ENCODE results near the gene TM4SF5. TPM values are rescaled to one million over a fixed set of nuclear protein-coding genes. Genes with fewer than 3 reads are reported as not detected.

Gene TM4SF5
- total and polyA plus RNA-seq, 2 donors, result 0.18 TPM; not detected in 1

DNA sequence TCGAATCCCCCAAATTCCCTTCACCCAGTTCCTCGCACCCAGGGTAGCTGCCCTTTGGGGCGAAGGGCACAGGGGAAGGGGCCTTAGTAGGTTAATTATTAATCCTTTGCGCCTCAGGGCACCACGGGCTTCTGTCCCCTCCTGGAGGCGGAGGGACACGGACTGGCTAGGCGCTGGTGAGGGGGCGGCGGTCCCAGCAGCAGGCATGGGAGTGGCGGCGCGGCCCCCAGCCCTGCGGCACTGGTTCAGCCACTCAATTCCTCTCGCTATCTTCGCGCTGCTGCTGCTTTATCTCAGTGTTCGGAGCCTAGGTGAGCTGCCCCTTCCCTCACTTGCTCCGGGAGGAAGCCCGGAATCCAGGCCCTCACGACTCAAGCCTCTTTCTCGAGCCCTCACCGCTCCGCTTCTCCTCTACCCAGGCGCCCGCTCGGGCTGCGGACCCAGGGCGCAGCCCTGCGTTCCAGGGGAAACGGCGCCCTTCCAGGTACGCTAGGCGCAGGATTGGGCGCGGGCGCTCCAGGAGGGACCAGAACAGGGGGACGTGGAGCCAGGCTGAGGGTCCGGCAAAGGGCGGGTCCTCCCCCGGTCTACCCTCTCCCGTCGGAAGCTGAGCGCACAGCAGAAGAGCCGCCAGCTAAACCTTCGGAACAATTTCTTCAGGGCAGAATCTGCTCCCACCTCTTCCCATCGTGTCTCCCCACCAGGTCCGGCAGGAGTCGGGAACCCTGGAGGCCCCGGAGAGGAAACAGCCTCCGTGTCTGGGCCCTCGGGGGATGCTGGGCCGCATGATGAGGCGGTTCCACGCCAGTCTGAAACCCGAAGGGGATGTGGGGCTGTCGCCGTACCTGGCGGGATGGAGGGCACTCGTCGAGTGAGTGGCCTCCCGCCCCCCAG lies 17.4 kb downstream of the TM4SF5 start, which contains the start of gene GLTPD2:
GLTPD2 (plus strand) TSS at position 158 of the 894 bp plus-strand sequence; CDS start at position 206, 48 bp downstream.
- no peak for DNase-seq (ENCODE audit: extremely low spot score)
- peak within 1 kb of the TSS; percentile 57 for H3K4me3 ChIP-seq (ENCODE audit: low read depth, low read length)
- H3K4me1 ChIP-seq (ENCODE audit: insufficient read depth), result no peaks in the 10 kb centered on the region
- H3K36me3 ChIP-seq (ENCODE audit: insufficient read depth), result no peaks in the 10 kb centered on the region
- WGBS, result 34% methylated on average over 62 of the region's 62 CpGs
- peak within 1 kb of the TSS; percentile 94 for H3K27ac ChIP-seq (ENCODE audit: low read depth)

DNA sequence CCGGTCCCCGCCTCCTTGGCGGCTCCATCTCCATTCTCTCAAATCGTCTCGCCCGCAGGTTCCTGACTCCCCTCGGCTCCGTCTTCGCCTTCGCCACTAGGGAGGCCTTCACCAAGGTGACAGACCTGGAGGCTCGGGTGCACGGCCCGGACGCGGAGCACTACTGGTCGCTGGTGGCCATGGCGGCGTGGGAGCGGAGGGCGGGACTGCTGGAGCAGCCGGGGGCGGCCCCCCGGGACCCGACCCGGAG lies 17.9 kb downstream of the TM4SF5 start:
- under 1% methylated on average over 25 of the region's 25 CpGs for WGBS
- Histone ChIP-seq H3K4me1 (ENCODE audit: insufficient read depth) (no peaks in the 10 kb centered on the region), H3K36me3 (ENCODE audit: insufficient read depth) (no peaks in the 10 kb centered on the region), H3K4me3 (ENCODE audit: low read depth, low read length) (peak overlapping the region; percentile 57), H3K27ac (ENCODE audit: low read depth) (peak overlapping the region; percentile 94)
- DNase-seq (ENCODE audit: extremely low spot score), result no peak

DNA sequence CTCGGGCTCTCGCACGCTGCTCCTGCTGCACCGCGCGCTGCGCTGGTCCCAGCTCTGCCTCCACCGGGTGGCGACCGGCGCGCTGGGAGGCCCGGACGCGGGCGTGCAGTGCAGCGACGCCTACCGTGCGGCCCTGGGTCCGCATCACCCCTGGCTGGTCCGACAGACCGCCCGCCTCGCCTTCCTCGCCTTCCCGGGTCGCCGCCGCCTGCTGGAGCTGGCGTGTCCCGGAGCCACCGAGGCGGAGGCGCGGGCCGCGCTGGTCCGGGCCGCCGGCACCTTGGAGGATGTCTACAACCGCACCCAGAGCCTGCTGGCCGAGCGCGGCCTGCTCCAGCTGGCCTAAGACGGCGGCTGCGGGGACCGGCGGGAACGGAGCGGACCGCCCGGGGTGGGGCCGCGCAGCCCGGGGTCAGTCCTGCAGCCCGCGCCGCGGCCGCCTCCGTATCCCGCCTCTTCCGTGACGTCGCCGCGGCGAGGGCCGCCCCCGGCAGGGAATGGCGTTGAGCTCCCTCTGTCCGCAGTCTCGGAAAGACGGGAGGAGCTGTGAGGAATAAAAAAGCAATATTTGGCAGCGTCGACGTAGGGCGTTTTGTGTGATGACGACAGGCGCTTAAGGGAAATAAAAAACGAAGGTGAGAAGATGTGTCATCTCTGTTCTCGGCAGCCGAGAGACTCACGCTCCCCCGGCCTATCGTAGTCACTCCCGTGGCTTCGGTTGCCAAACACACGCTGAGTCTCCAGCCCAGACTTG lies 18.4 kb downstream of the TM4SF5 start:
- Histone ChIP-seq H3K36me3 (ENCODE audit: insufficient read depth) (no peaks in the 10 kb centered on the region), H3K4me1 (ENCODE audit: insufficient read depth) (no peaks in the 10 kb centered on the region), H3K27ac (ENCODE audit: low read depth) (peak overlapping the region; percentile 94), H3K4me3 (ENCODE audit: low read depth, low read length) (peak overlapping the region; percentile 57)
- under 1% methylated on average over 91 of the region's 91 CpGs for WGBS
- peak; percentile 70 for DNase-seq (ENCODE audit: extremely low spot score)

- Histone ChIP-seq H3K36me3 (ENCODE audit: insufficient read depth) (no peaks in the 10 kb centered on the region), H3K4me1 (ENCODE audit: insufficient read depth) (no peaks in the 10 kb centered on the region), H3K27ac (ENCODE audit: low read depth) (peak overlapping the region; percentile 94), H3K4me3 (ENCODE audit: low read depth, low read length) (peak overlapping the region; percentile 57)
- WGBS, result 32% methylated on average over 7 of the region's 7 CpGs
- DNase-seq (ENCODE audit: extremely low spot score), result no peak
These were observed 19.0 kb downstream of the TM4SF5 start for GRCh38 chr17:4790705-4791088.

- WGBS, result 96% methylated on average over 1 of the region's 1 CpG
- H3K27ac ChIP-seq (ENCODE audit: low read depth), result no peak overlapping the region
- DNase-seq (ENCODE audit: extremely low spot score), result no peak
- no peak overlapping the region for H3K4me3 ChIP-seq (ENCODE audit: low read depth, low read length)
- no peaks in the 10 kb centered on the region for H3K4me1 ChIP-seq (ENCODE audit: insufficient read depth)
- peaks cover 3% of the 10 kb centered on the region for H3K36me3 ChIP-seq (ENCODE audit: insufficient read depth)
These were observed 23.5 kb downstream of the TM4SF5 start for GRCh38 chr17:4795168-4795567.

- H3K4me1 ChIP-seq (ENCODE audit: insufficient read depth), result no peaks in the 10 kb centered on the region
- peak overlapping the region; percentile 65 for H3K27ac ChIP-seq (ENCODE audit: low read depth)
- peak overlapping the region; percentile 59 for H3K4me3 ChIP-seq (ENCODE audit: low read depth, low read length)
- peaks cover 3% of the 10 kb centered on the region for H3K36me3 ChIP-seq (ENCODE audit: insufficient read depth)
- DNase-seq (ENCODE audit: extremely low spot score), result no peak
- under 1% methylated on average over 7 of the region's 7 CpGs for WGBS
These were observed 24.9 kb downstream of the TM4SF5 start for GRCh38 chr17:4796552-4796920.

DNA sequence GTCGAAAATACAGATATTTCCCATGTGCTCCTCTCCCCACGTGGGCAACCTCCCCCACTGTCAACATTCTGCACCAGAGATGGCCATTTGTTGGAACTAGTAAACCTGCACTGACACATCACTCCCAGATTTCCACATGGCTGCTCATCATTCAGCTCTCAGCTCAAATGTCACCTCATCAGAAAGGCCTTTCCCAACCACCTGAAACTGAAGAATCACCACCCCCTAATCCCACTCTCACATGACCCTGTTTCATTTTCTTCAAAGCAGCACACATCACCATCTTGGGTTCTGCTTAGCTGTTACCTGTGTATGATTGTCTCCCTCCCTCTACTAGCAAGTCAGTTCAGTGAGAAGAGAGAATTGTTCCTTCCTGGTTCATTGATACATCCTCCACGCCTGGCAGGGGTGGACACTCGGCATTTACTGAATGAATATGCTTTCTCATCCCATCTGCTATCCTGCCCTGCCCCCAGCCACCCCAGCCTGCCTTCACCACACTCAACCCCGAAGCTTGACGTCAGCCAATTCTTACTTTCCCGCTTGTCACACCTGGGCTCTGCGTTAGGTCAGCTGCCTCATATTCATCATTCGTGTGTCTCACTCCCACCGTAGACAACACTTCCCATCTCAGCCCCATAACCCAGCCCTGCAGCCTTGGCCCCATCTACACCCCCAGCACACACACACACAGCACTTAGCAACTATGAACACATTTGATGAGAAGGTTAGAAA lies 28.9 kb downstream of the TM4SF5 start:
- H3K36me3 ChIP-seq (ENCODE audit: insufficient read depth), result peaks cover 3% of the 10 kb centered on the region
- no peaks in the 10 kb centered on the region for H3K4me1 ChIP-seq (ENCODE audit: insufficient read depth)
- H3K27ac ChIP-seq (ENCODE audit: low read depth), result no peak overlapping the region
- H3K4me3 ChIP-seq (ENCODE audit: low read depth, low read length), result no peak overlapping the region
- no peak for DNase-seq (ENCODE audit: extremely low spot score)
- 76% methylated on average over 10 of the region's 10 CpGs for WGBS

GRCh38 chr17:4802228-4802627 lies 30.5 kb downstream of the TM4SF5 start, which contains the start of gene C17orf114:
C17orf114 (minus strand) TSS chr17:4802328.
- Histone ChIP-seq H3K27ac (ENCODE audit: low read depth) (no peak within 1 kb of the TSS), H3K4me3 (ENCODE audit: low read depth, low read length) (no peak within 1 kb of the TSS), H3K4me1 (ENCODE audit: insufficient read depth) (no peaks in the 10 kb centered on the region), H3K36me3 (ENCODE audit: insufficient read depth) (peaks cover 3% of the 10 kb centered on the region)
- DNase-seq (ENCODE audit: extremely low spot score), result no peak
- 69% methylated on average over 9 of the region's 9 CpGs for WGBS

GRCh38 chr17:4806456-4806776 lies 34.7 kb downstream of the TM4SF5 start:
- Histone ChIP-seq H3K27ac (ENCODE audit: low read depth) (no peak overlapping the region), H3K4me3 (ENCODE audit: low read depth, low read length) (peak overlapping the region; percentile 95), H3K4me1 (ENCODE audit: insufficient read depth) (no peaks in the 10 kb centered on the region), H3K36me3 (ENCODE audit: insufficient read depth) (no peaks in the 10 kb centered on the region)
- DNase-seq (ENCODE audit: extremely low spot score), result no peak
- WGBS, result 2% methylated on average over 16 of the region's 16 CpGs

DNA sequence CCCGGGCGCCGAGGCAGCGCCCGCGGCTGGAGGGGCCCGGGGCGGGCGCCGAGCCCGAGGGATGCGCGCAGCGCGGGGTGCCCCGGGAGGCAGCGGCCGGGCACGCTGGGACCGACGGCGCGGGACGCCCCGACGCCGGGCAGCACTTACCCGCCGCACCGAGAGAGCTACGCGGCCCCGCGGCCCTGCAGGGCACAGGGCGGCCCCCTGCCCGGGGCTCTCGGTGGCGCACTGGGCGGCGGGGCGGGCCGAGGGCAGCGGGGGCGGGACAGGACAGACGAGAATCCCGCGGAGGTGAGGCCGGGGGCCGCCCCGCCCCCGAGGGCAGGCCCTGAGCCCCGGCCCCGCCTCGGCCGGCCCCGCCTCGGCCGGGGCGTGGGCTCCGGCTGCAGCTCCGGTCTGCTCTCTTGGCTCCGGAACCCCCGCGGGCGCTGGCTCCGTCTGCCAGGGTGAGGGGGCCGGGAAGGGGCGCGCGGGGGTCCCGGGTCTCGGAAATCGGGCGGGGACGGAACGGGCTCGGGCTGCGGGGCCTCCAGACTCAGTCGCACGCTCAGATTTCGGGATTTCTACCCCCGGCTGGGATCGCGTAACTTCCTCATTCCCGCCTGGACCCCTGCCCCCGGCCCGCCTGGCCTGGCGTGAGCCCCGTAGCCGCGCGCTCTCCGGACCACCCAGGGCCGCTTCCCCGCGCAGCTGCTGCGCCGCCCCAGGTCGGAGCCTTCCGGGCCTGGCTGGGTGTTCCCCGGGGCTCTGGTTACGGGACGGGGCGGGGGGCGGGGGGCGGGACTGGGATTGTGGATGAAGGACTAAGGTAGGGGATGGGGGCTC lies 35.3 kb downstream of the TM4SF5 start, which contains the start of gene PLD2:
PLD2 (plus strand) TSS at position 376 of the 828 bp plus-strand sequence. CDS start 621 bp downstream, outside the sequence.
- no peak for DNase-seq (ENCODE audit: extremely low spot score)
- peak within 1 kb of the TSS; percentile 95 for H3K4me3 ChIP-seq (ENCODE audit: low read depth, low read length)
- no peak within 1 kb of the TSS for H3K27ac ChIP-seq (ENCODE audit: low read depth)
- H3K4me1 ChIP-seq (ENCODE audit: insufficient read depth), result no peaks in the 10 kb centered on the region
- H3K36me3 ChIP-seq (ENCODE audit: insufficient read depth), result no peaks in the 10 kb centered on the region
- under 1% methylated on average over 104 of the region's 106 CpGs for WGBS

GRCh38 chr17:4807605-4808377 lies 36.1 kb downstream of the TM4SF5 start:
- Histone ChIP-seq H3K27ac (ENCODE audit: low read depth) (no peak overlapping the region), H3K4me3 (ENCODE audit: low read depth, low read length) (peak overlapping the region; percentile 95), H3K4me1 (ENCODE audit: insufficient read depth) (no peaks in the 10 kb centered on the region), H3K36me3 (ENCODE audit: insufficient read depth) (no peaks in the 10 kb centered on the region)
- no peak for DNase-seq (ENCODE audit: extremely low spot score)
- 29% methylated on average over 32 of the region's 32 CpGs for WGBS

DNA sequence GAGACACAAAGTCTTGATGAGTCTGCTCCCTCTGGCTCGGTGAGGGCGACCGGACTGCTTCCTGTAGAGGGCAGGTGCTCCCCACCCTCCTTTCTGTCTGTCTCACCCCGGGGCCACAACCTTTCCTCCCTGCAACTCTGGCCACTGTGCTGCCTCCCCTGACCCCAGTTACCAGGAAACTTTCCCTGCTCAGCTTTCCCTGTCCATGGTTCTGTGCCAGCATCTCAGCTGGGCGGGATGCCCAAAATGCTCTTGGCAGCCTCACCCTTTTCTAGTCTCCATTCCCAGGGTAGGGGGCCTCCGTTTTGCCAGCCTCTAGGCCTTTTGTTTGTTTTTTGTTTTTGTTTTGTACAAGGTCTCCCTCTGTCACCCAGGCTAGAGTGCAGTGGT lies 36.7 kb downstream of the TM4SF5 start:
- WGBS, result 57% methylated on average over 6 of the region's 6 CpGs
- Histone ChIP-seq H3K4me3 (ENCODE audit: low read depth, low read length) (no peak overlapping the region), H3K36me3 (ENCODE audit: insufficient read depth) (no peaks in the 10 kb centered on the region), H3K27ac (ENCODE audit: low read depth) (no peak overlapping the region), H3K4me1 (ENCODE audit: insufficient read depth) (no peaks in the 10 kb centered on the region)
- DNase-seq (ENCODE audit: extremely low spot score), result no peak
